HEK293 (cell line): Measurements from ENCODE around the gene ARID1A.

Source experiments
- BCL11B ChIP-seq: fragments of 450-650 bp; formaldehyde crosslinking; IDR thresholded peaks from 2 replicates; pipeline ENCODE4 v1.5.1; 2016; ENCODE audit warnings: low read depth, missing biosample characterization, missing genetic modification characterization
- BCL6B ChIP-seq: fragments of 450-650 bp; formaldehyde crosslinking; IDR thresholded peaks from 2 replicates; pipeline ENCODE4 v1.5.1; 2017; ENCODE audit warnings: missing biosample characterization, missing genetic modification characterization
- FEZF1 ChIP-seq: fragments of 450-650 bp; formaldehyde crosslinking; IDR thresholded peaks from 2 replicates; pipeline ENCODE4 v1.5.1; 2016; ENCODE audit warnings: missing biosample characterization, missing genetic modification characterization
- GLI4 ChIP-seq: fragments of 450-650 bp; formaldehyde crosslinking; IDR thresholded peaks from 2 replicates; pipeline ENCODE4 v1.5.1; 2016; ENCODE audit warnings: missing biosample characterization, missing genetic modification characterization
- IKZF3 ChIP-seq: fragments of 450-650 bp; IDR thresholded peaks from 2 replicates; pipeline ENCODE4 v1.5.0; 2018; ENCODE audit warnings: missing biosample characterization, mild to moderate bottlenecking, missing genetic modification characterization, moderate library complexity
- KLF8 ChIP-seq: fragments of 450-650 bp; formaldehyde crosslinking; IDR thresholded peaks from 2 replicates; pipeline ENCODE4 v1.5.1; 2016; ENCODE audit warnings: missing biosample characterization, missing genetic modification characterization
- MZF1 ChIP-seq: fragments of 450-650 bp; formaldehyde crosslinking; IDR thresholded peaks from 2 replicates; pipeline ENCODE4 v1.5.1; 2017; ENCODE audit warnings: missing biosample characterization, missing genetic modification characterization, borderline replicate concordance
- OVOL3 ChIP-seq: fragments of 450-650 bp; formaldehyde crosslinking; IDR thresholded peaks from 2 replicates; pipeline ENCODE4 v1.5.1; 2016; ENCODE audit warnings: missing biosample characterization, missing genetic modification characterization
- SCRT1 ChIP-seq: fragments of 450-650 bp; formaldehyde crosslinking; IDR thresholded peaks from 2 replicates; pipeline ENCODE4 v1.5.1; 2016; ENCODE audit warnings: missing biosample characterization, missing genetic modification characterization, borderline replicate concordance
- SP7 ChIP-seq: fragments of 450-650 bp; formaldehyde crosslinking; IDR thresholded peaks from 2 replicates; pipeline ENCODE4 v1.5.1; 2016; ENCODE audit warnings: missing biosample characterization, missing genetic modification characterization
- WT1 ChIP-seq: fragments of 450-650 bp; formaldehyde crosslinking; IDR thresholded peaks from 2 replicates; pipeline ENCODE4 v1.5.1; 2016; ENCODE audit warnings: missing biosample characterization, missing genetic modification characterization
- ZBTB17 ChIP-seq: fragments of 450-650 bp; formaldehyde crosslinking; IDR thresholded peaks from 2 replicates; pipeline ENCODE4 v1.5.1; 2016; ENCODE audit warnings: missing biosample characterization, missing genetic modification characterization
- ZBTB49 ChIP-seq: fragments of 450-650 bp; formaldehyde crosslinking; IDR thresholded peaks from 2 replicates; pipeline ENCODE4 v1.5.1; 2016; ENCODE audit warnings: missing biosample characterization, missing genetic modification characterization, low read depth
- ZFP69B ChIP-seq: fragments of 450-650 bp; formaldehyde crosslinking; IDR thresholded peaks from 2 replicates; pipeline ENCODE4 v1.5.1; 2016; ENCODE audit warnings: missing biosample characterization, missing genetic modification characterization
- ZIC2 ChIP-seq: fragments of 450-650 bp; formaldehyde crosslinking; IDR thresholded peaks from 2 replicates; pipeline ENCODE4 v1.5.1; 2016; ENCODE audit warnings: missing biosample characterization, missing genetic modification characterization
- ZNF114 ChIP-seq: fragments of 450-650 bp; formaldehyde crosslinking; IDR thresholded peaks from 2 replicates; pipeline ENCODE4 v1.5.0; 2017; ENCODE audit warnings: missing biosample characterization, missing genetic modification characterization
- ZNF155 ChIP-seq: fragments of 450-650 bp; formaldehyde crosslinking; IDR thresholded peaks from 2 replicates; pipeline ENCODE4 v1.5.1; 2016; ENCODE audit warnings: missing biosample characterization, missing genetic modification characterization
- ZNF169 ChIP-seq: fragments of 450-650 bp; formaldehyde crosslinking; IDR thresholded peaks from 2 replicates; pipeline ENCODE4 v1.5.1; 2016; ENCODE audit warnings: missing biosample characterization, missing genetic modification characterization
- ZNF18 ChIP-seq: fragments of 450-650 bp; formaldehyde crosslinking; IDR thresholded peaks from 2 replicates; pipeline ENCODE4 v1.5.1; 2016; ENCODE audit warnings: missing biosample characterization, missing genetic modification characterization
- ZNF24 ChIP-seq: fragments of 450-650 bp; formaldehyde crosslinking; IDR thresholded peaks from 2 replicates; pipeline ENCODE4 v1.5.1; 2016; ENCODE audit warnings: missing biosample characterization, missing genetic modification characterization
- ZNF302 ChIP-seq: fragments of 450-650 bp; formaldehyde crosslinking; IDR thresholded peaks from 2 replicates; pipeline ENCODE4 v1.5.1; 2016; ENCODE audit warnings: missing biosample characterization, missing genetic modification characterization, low read depth
- ZNF488 ChIP-seq: fragments of 450-650 bp; formaldehyde crosslinking; IDR thresholded peaks from 2 replicates; pipeline ENCODE4 v1.5.1; 2016; ENCODE audit warnings: missing biosample characterization, missing genetic modification characterization
- ZNF510 ChIP-seq: fragments of 450-650 bp; formaldehyde crosslinking; IDR thresholded peaks from 2 replicates; pipeline ENCODE4 v1.5.1; 2018; ENCODE audit warnings: mild to moderate bottlenecking, missing genetic modification characterization, missing biosample characterization; ENCODE audit not compliant: insufficient replicate concordance
- ZNF521 ChIP-seq: fragments of 450-650 bp; formaldehyde crosslinking; IDR thresholded peaks from 2 replicates; pipeline ENCODE4 v1.5.1; 2017; ENCODE audit warnings: missing biosample characterization, mild to moderate bottlenecking, missing genetic modification characterization
- ZNF555 ChIP-seq: fragments of 450-650 bp; formaldehyde crosslinking; conservative IDR thresholded peaks from 2 replicates; pipeline ENCODE4 v1.5.1; 2017; ENCODE audit warnings: missing biosample characterization, mild to moderate bottlenecking, missing genetic modification characterization, inconsistent platforms
- ZNF571 ChIP-seq: fragments of 450-650 bp; formaldehyde crosslinking; IDR thresholded peaks from 2 replicates; pipeline ENCODE4 v1.5.0; 2017; ENCODE audit warnings: missing biosample characterization, missing genetic modification characterization
- ZNF585B ChIP-seq: fragments of 450-650 bp; formaldehyde crosslinking; IDR thresholded peaks from 2 replicates; pipeline ENCODE4 v1.5.1; 2016; ENCODE audit warnings: missing biosample characterization, missing genetic modification characterization
- ZNF621 ChIP-seq: fragments of 450-650 bp; formaldehyde crosslinking; IDR thresholded peaks from 2 replicates; pipeline ENCODE4 v1.5.1; 2017; ENCODE audit warnings: missing biosample characterization, missing genetic modification characterization
- ZNF624 ChIP-seq: fragments of 450-650 bp; formaldehyde crosslinking; IDR thresholded peaks from 2 replicates; pipeline ENCODE4 v1.5.1; 2017; ENCODE audit warnings: missing biosample characterization, missing genetic modification characterization
- ZNF670 ChIP-seq: fragments of 450-650 bp; formaldehyde crosslinking; IDR thresholded peaks from 2 replicates; pipeline ENCODE4 v1.5.1; 2016; ENCODE audit warnings: missing biosample characterization, missing genetic modification characterization, low read depth
- ZNF704 ChIP-seq: fragments of 450-650 bp; formaldehyde crosslinking; IDR thresholded peaks from 2 replicates; pipeline ENCODE4 v1.5.1; 2016; ENCODE audit warnings: missing biosample characterization, missing genetic modification characterization
- ZNF768 ChIP-seq: fragments of 450-650 bp; formaldehyde crosslinking; IDR thresholded peaks from 2 replicates; pipeline ENCODE4 v1.5.1; 2018; ENCODE audit warnings: missing biosample characterization, mild to moderate bottlenecking, missing genetic modification characterization
- ZNF776 ChIP-seq: fragments of 450-650 bp; formaldehyde crosslinking; IDR thresholded peaks from 2 replicates; pipeline ENCODE4 v1.5.0; 2017; ENCODE audit warnings: missing biosample characterization, missing genetic modification characterization, borderline replicate concordance
- ZNF777 ChIP-seq: fragments of 450-650 bp; formaldehyde crosslinking; IDR thresholded peaks from 2 replicates; pipeline ENCODE4 v1.5.1; 2017; ENCODE audit warnings: missing biosample characterization, missing genetic modification characterization, borderline replicate concordance
- ZSCAN16 ChIP-seq: fragments of 450-650 bp; formaldehyde crosslinking; IDR thresholded peaks from 2 replicates; pipeline ENCODE4 v1.5.1; 2016; ENCODE audit warnings: missing biosample characterization, missing genetic modification characterization

Gene ARID1A

GRCh38 chr1:26788836-26789611, 93.2 kb downstream of the ARID1A start (continued):
- TF ChIP-seq ZNF555 (tag by site-specific recombination) (no peak), ZNF488 (no peak), KLF8 (peak; percentile 49; the same call in 1 of the 2 replicates), ZNF670 (tag by site-specific recombination) (no peak), FEZF1 (tag by site-specific recombination) (no peak), ZNF521 (tag by site-specific recombination) (no peak), ZNF777 (tag by site-specific recombination) (no peak), ZNF704 (no peak), ZIC2 (tag by site-specific recombination) (no peak), BCL6B (no peak), ZFP69B (tag by site-specific recombination) (no peak; the same call in 1 of the 2 replicates), WT1 (tag by site-specific recombination) (no peak), ZNF18 (no peak), ZNF571 (tag by site-specific recombination) (no peak), SCRT1 (tag by site-specific recombination) (no peak), OVOL3 (tag by site-specific recombination) (no peak), ZBTB49 (tag by site-specific recombination) (no peak), ZNF302 (tag by site-specific recombination) (no peak), MZF1 (no peak; the same call in 1 of the 2 replicates), ZSCAN16 (tag by site-specific recombination) (no peak), GLI4 (tag by site-specific recombination) (no peak), ZNF768 (tag by site-specific recombination) (no peak), ZNF624 (tag by site-specific recombination) (no peak), ZNF585B (tag by site-specific recombination) (no peak), ZNF24 (tag by site-specific recombination) (peak; percentile 38; the same call in 1 of the 2 replicates), BCL11B (tag by site-specific recombination) (no peak), ZNF776 (no peak), SP7 (peak; percentile 68), ZNF169 (tag by site-specific recombination) (no peak), ZNF621 (tag by site-specific recombination) (no peak), ZNF155 (tag by site-specific recombination) (no peak), IKZF3 (tag by site-specific recombination) (no peak), ZNF510 (no peak), ZNF114 (tag by site-specific recombination) (no peak), ZBTB17 (tag by site-specific recombination) (no peak)
